NCI-H146 treated with DMSO at 0.1 percent for 48 hours (cell line): ENCODE measurements around the gene JKAMP.

Experiments used
- DNase-seq: peaks from one replicate; lab custom pipeline; 2025; ENCODE audit not compliant: unreplicated experiment; lab: John Stamatoyannopoulos, UW

JKAMP gene

GRCh38 chr14:59480166-59480565 lies 4.2 kb upstream of the JKAMP start:
- no peak for DNase-seq

- no peak for DNase-seq
Measured at GRCh38 chr14:59481407-59481806, 2.9 kb upstream of the JKAMP start.

- no peak for DNase-seq
Measured at GRCh38 chr14:59481871-59482540, 2.3 kb upstream of the JKAMP start.

GRCh38 chr14:59482541-59483331 lies 1.6 kb upstream of the JKAMP start:
- no peak for DNase-seq

GRCh38 chr14:59483363-59483762 lies 954 bp upstream of the JKAMP start:
- DNase-seq, result no peak

GRCh38 chr14:59484639-59485175 lies 390 bp downstream of the JKAMP start:
- DNase-seq, result no peak

GRCh38 chr14:59490756-59491155 lies 6.4 kb downstream of the JKAMP start:
- no peak for DNase-seq

- DNase-seq, result no peak
Measured at GRCh38 chr14:59492384-59492783, 8.1 kb downstream of the JKAMP start.

GRCh38 chr14:59500732-59501131 lies 16.4 kb downstream of the JKAMP start:
- no peak for DNase-seq

GRCh38 chr14:59503256-59503655 lies 18.9 kb downstream of the JKAMP start:
- no peak for DNase-seq

- DNase-seq, result peak; percentile 69
Measured at GRCh38 chr14:59507063-59507751, 22.9 kb downstream of the JKAMP start.

- DNase-seq, result no peak
Measured at GRCh38 chr14:59507752-59508103, 23.4 kb downstream of the JKAMP start.

GRCh38 chr14:59509101-59509500 lies 24.8 kb downstream of the JKAMP start:
- DNase-seq, result no peak

GRCh38 chr14:59510001-59510400 lies 25.7 kb downstream of the JKAMP start:
- no peak for DNase-seq

GRCh38 chr14:59510966-59511365 lies 26.6 kb downstream of the JKAMP start:
- no peak for DNase-seq

- peak; percentile 27 for DNase-seq
Measured at GRCh38 chr14:59511916-59512575, 27.7 kb downstream of the JKAMP start.

GRCh38 chr14:59520224-59520623 lies 35.9 kb downstream of the JKAMP start:
- no peak for DNase-seq

- DNase-seq, result no peak
Measured at GRCh38 chr14:59529189-59529588, 44.9 kb downstream of the JKAMP start.

GRCh38 chr14:59530349-59530748 lies 46.0 kb downstream of the JKAMP start:
- no peak for DNase-seq

- no peak for DNase-seq
Measured at GRCh38 chr14:59532419-59532818, 48.1 kb downstream of the JKAMP start.

GRCh38 chr14:59534361-59534987 lies 50.2 kb downstream of the JKAMP start:
- no peak for DNase-seq
